Measurements from ENCODE around the gene SREBF2. TPM values are rescaled to one million over a fixed set of nuclear protein-coding genes. Genes with fewer than 3 reads are reported as not detected.

The SREBF2 gene
- total and polyA plus RNA-seq, 2 donors (not counting 1 experiment from before 2014, with no cell fraction given), result 116 to 287 TPM

- TF ChIP-seq EZH2 (IDR thresholded peaks at IDR 0.05; ENCODE audit: borderline replicate concordance, insufficient read depth, low read depth, low read length, poor library complexity, severe bottlenecking) (no peak), CTCF (IDR thresholded peaks at IDR 0.05) (no peak)
- no peaks in the 10 kb centered on the region for H3K4me1 Mint-ChIP-seq
- Histone ChIP-seq H3K36me3 (replicated peaks in 1 of 2; ENCODE audit: control extremely low read depth in 1 of 2, control insufficient read depth in 1 of 2, extremely low read depth in 1 of 2, insufficient read depth in 2 of 2, low read length in 1 of 2) (peaks cover 0 to 89% of the 10 kb centered on the region in 2 experiments), H3K9me3 (ENCODE audit: control extremely low read depth in 1 of 3, control insufficient read depth in 2 of 3, insufficient read depth in 1 of 3, low read length in 2 of 3) (no peaks in the 10 kb centered on the region), H4K20me1 (ENCODE audit: control insufficient read depth, insufficient read depth, low read length, poor library complexity, severe bottlenecking) (peaks cover 16% of the 10 kb centered on the region), H2AFZ (ENCODE audit: insufficient read depth, low read depth, low read length, poor library complexity, severe bottlenecking) (no peak overlapping the region), H3K79me2 (ENCODE audit: control insufficient read depth, insufficient read depth, low read length) (no peaks in the 10 kb centered on the region), H3K9ac (ENCODE audit: low read length) (no peak overlapping the region), H3K4me2 (replicated peaks; ENCODE audit: low read depth, low read length, poor library complexity, severe bottlenecking) (no peak overlapping the region), H3K4me1 (ENCODE audit: control insufficient read depth in 2 of 2, insufficient read depth in 2 of 2, low read length in 2 of 2) (no peaks in the 10 kb centered on the region), H3K4me3 (ENCODE audit: control extremely low read depth in 1 of 5, extremely low read depth in 1 of 5, insufficient read depth in 1 of 5, low read depth in 2 of 5, low read length in 4 of 5) (no peak overlapping the region), H3K27ac (ENCODE audit: low read length in 2 of 2) (no peak overlapping the region), H3K27me3 (replicated peaks in 1 of 4; ENCODE audit: control extremely low read depth in 1 of 4, control insufficient read depth in 3 of 4, insufficient read depth in 4 of 4, low read length in 3 of 4) (no peaks in the 10 kb centered on the region)
- 98% methylated on average over 5 of the region's 5 CpGs for WGBS (ENCODE audit: insufficient coverage)
- CTCF ChIA-PET, result interaction anchor here (0.6 to 1.2 kb wide), 3 partner anchors 65 to 202 kb away, joined by 3 to 5 read pairs (median 3); no protein-coding TSS in a partner anchor
- intact Hi-C loops (cut with micrococcal nuclease), result no loop called here
- H3K9me3 Mint-ChIP-seq (ENCODE audit: insufficient read depth), result no peaks in the 10 kb centered on the region
- H3K27ac Mint-ChIP-seq, result peak overlapping the region; percentile 26
- POLR2A ChIA-PET, result interaction anchor here (1.1 kb wide), 2 partner anchors 9 to 10 kb away, joined by 3 read pairs; no protein-coding TSS in a partner anchor
- DNase-seq, result no peak
- no peak overlapping the region for H3K4me3 Mint-ChIP-seq
- no peaks in the 10 kb centered on the region for H3K27me3 Mint-ChIP-seq
- no peak for ATAC-seq (ENCODE audit: low read depth)
Measured at GRCh38 chr22:41899110-41899509, 66.2 kb downstream of the SREBF2 start.

GRCh38 chr22:41899992-41900651 is 67.2 kb downstream of the SREBF2 start:
- POLR2A ChIA-PET, result interaction anchor here (0.6 kb wide), 1 partner anchor 77 kb away, joined by 15 read pairs; no protein-coding TSS in a partner anchor
- peaks cover 9% of the 10 kb centered on the region for H4K20me1 ChIP-seq (ENCODE audit: control insufficient read depth, insufficient read depth, low read length, poor library complexity, severe bottlenecking)
- no peaks in the 10 kb centered on the region for H3K4me1 Mint-ChIP-seq
- ATAC-seq (ENCODE audit: low read depth) (no peak), DNase-seq (no peak)
- H3K27me3 ChIP-seq (replicated peaks in 1 of 4; ENCODE audit: control extremely low read depth in 1 of 4, control insufficient read depth in 3 of 4, insufficient read depth in 4 of 4, low read length in 3 of 4), result no peaks in the 10 kb centered on the region
- H3K27me3 Mint-ChIP-seq, result no peaks in the 10 kb centered on the region
- CTCF ChIA-PET, result interaction anchor here (1.2 kb wide), 2 partner anchors 66 to 203 kb away, joined by 3 read pairs; no protein-coding TSS in a partner anchor
- H3K36me3 ChIP-seq (replicated peaks in 1 of 2; ENCODE audit: control extremely low read depth in 1 of 2, control insufficient read depth in 1 of 2, extremely low read depth in 1 of 2, insufficient read depth in 2 of 2, low read length in 1 of 2), result peaks cover 0 to 91% of the 10 kb centered on the region in 2 experiments
- no peaks in the 10 kb centered on the region for H3K9me3 ChIP-seq (ENCODE audit: control extremely low read depth in 1 of 3, control insufficient read depth in 2 of 3, insufficient read depth in 1 of 3, low read length in 2 of 3)
- WGBS (ENCODE audit: insufficient coverage), result 96% methylated on average over 12 of the region's 13 CpGs
- no peak overlapping the region for H3K27ac Mint-ChIP-seq
- H2AFZ ChIP-seq (ENCODE audit: insufficient read depth, low read depth, low read length, poor library complexity, severe bottlenecking), result no peak overlapping the region
- H3K79me2 ChIP-seq (ENCODE audit: control insufficient read depth, insufficient read depth, low read length), result no peaks in the 10 kb centered on the region
- H3K4me3 ChIP-seq (ENCODE audit: control extremely low read depth in 1 of 5, extremely low read depth in 1 of 5, insufficient read depth in 1 of 5, low read depth in 2 of 5, low read length in 4 of 5), result no peak overlapping the region
- no peak overlapping the region for H3K4me3 Mint-ChIP-seq
- TF ChIP-seq EZH2 (IDR thresholded peaks at IDR 0.05; ENCODE audit: borderline replicate concordance, insufficient read depth, low read depth, low read length, poor library complexity, severe bottlenecking) (no peak), CTCF (IDR thresholded peaks at IDR 0.05) (no peak)
- H3K4me2 ChIP-seq (replicated peaks; ENCODE audit: low read depth, low read length, poor library complexity, severe bottlenecking), result no peak overlapping the region
- H3K4me1 ChIP-seq (ENCODE audit: control insufficient read depth in 2 of 2, insufficient read depth in 2 of 2, low read length in 2 of 2), result no peaks in the 10 kb centered on the region
- no peak overlapping the region for H3K27ac ChIP-seq (ENCODE audit: low read length in 2 of 2)
- no peak overlapping the region for H3K9ac ChIP-seq (ENCODE audit: low read length)
- intact Hi-C loops (cut with micrococcal nuclease), result no loop called here
- H3K9me3 Mint-ChIP-seq (ENCODE audit: insufficient read depth), result no peaks in the 10 kb centered on the region
